MCF 10A (cell line): Measurements from ENCODE around the gene ABHD14A. TPM values are rescaled to one million over a fixed set of nuclear protein-coding genes. Genes with fewer than 3 reads are reported as not detected.
A peak's percentile ranks its signal among the peaks of the same experiment; 100 is the strongest.

Source experiments
- BruUV-seq: library from RNA; stranded (reverse); fragments of 400-500 nt; replicated peaks from 2 replicates; lab custom pipeline; 2021; lab: Mats Ljungman, UMichigan
- CTCF ChIA-PET: fragments of 300-600 bp; sonication (Branson Sonifier 250); formaldehyde crosslinking; extraction: SDS; loops from one replicate; lab custom pipeline; 2021; ENCODE audit warnings: antibody characterized with exemption, inconsistent platforms; lab: Yijun Ruan, JAX
- POLR2A ChIA-PET: fragments of 300-600, 350-650 bp; sonication (Branson Sonifier 250); formaldehyde crosslinking; extraction: SDS; loops from one replicate; lab custom pipeline; 2020; ENCODE audit warnings: antibody characterized with exemption, inconsistent platforms; lab: Yijun Ruan, JAX
- DNase-seq: peaks from one replicate; pipeline ENCODE4 v3.0.0-alpha.2; 2018; ENCODE audit not compliant: unreplicated experiment
- H3K27ac Mint-ChIP-seq: one replicate; pipeline ENCODE4 v1.8.0; 2022; ENCODE audit warnings: mild to moderate bottlenecking, low read depth, mixed read lengths; ENCODE audit not compliant: unreplicated experiment
- H3K27me3 Mint-ChIP-seq: one replicate; pipeline ENCODE4 v1.8.0; 2022; ENCODE audit warnings: mixed read lengths; ENCODE audit not compliant: insufficient read depth, unreplicated experiment
- H3K36me3 Mint-ChIP-seq: one replicate; pipeline ENCODE4 v1.8.0; 2022; ENCODE audit warnings: mild to moderate bottlenecking, moderate library complexity, mixed read lengths; ENCODE audit not compliant: insufficient read depth, unreplicated experiment
- H3K4me1 Mint-ChIP-seq: one replicate; pipeline ENCODE4 v1.8.0; 2022; ENCODE audit warnings: mixed read lengths; ENCODE audit not compliant: insufficient read depth, unreplicated experiment
- H3K4me3 Mint-ChIP-seq: one replicate; pipeline ENCODE4 v1.8.0; 2022; ENCODE audit warnings: mild to moderate bottlenecking, moderate library complexity, mixed read lengths; ENCODE audit not compliant: unreplicated experiment
- H3K9me3 Mint-ChIP-seq: one replicate; pipeline ENCODE4 v1.8.0; 2022; ENCODE audit warnings: mixed read lengths; ENCODE audit not compliant: unreplicated experiment
- CTCF ChIP-seq: fragments of 200-600 bp; IDR thresholded peaks from one replicate; pipeline ENCODE4 v1.8.0; 2022; ENCODE audit warnings: antibody characterized with exemption, mild to moderate bottlenecking; ENCODE audit not compliant: unreplicated experiment
- intact Hi-C: fragments of 100-400 bp; cut with micrococcal nuclease; formaldehyde crosslinking; loops from 2 replicates; pipeline ENCODE4 v1.14.1; 2022
- total RNA-seq: library from RNA; stranded (reverse); gene quantifications from 2 replicates; pipeline ENCODE4 v1.2.3, GENCODE V29; 2022

The ABHD14A gene
- total RNA-seq, 1 experiment from 2014 or later = 8.1 TPM

GRCh38 chr3:51964521-51964920 lies 10.3 kb upstream of the ABHD14A start:
- Mint-ChIP-seq H3K9me3 (no peaks in the 10 kb centered on the region), H3K27ac (no peak overlapping the region), H3K4me3 (no peak overlapping the region), H3K4me1 (peaks cover 10% of the 10 kb centered on the region), H3K36me3 (peaks cover 7% of the 10 kb centered on the region), H3K27me3 (no peaks in the 10 kb centered on the region)
- CTCF ChIA-PET = interaction anchor here (1.0 to 1.7 kb wide), 3 partner anchors 10 to 180 kb away, joined by 3 to 12 read pairs (median 9); partner anchors contain the start of genes ABHD14A, ABHD14B and PARP3
- no peak for DNase-seq
- no peak for TF ChIP-seq CTCF
- POLR2A ChIA-PET = interaction anchor here (1.2 to 2.3 kb wide), 3 partner anchors 22 to 31 kb away, joined by 4 to 10 read pairs (median 5); partner anchors contain the start of genes RPL29 and RRP9
- intact Hi-C loops = no loop called here
- BruUV-seq = no TSS peak

- no peak for TF ChIP-seq CTCF
- H3K27ac Mint-ChIP-seq = peak overlapping the region; percentile 49
- intact Hi-C loops = no loop called here
- ChIA-PET CTCF (interaction anchor here (1.7 kb wide), 1 partner anchor 8 kb away, joined by 12 read pairs; the partner anchor contains the start of genes ABHD14A and ABHD14B), POLR2A (interaction anchor here (2.3 to 6.5 kb wide), 2 partner anchors 17 to 23 kb away, joined by 10 to 37 read pairs; partner anchors contain the start of gene ACY1)
- no peaks in the 10 kb centered on the region for H3K9me3 Mint-ChIP-seq
- H3K4me3 Mint-ChIP-seq = peak overlapping the region; percentile 78
- DNase-seq = no peak
- H3K4me1 Mint-ChIP-seq = peaks cover 10% of the 10 kb centered on the region
- no peaks in the 10 kb centered on the region for H3K27me3 Mint-ChIP-seq
- BruUV-seq = no TSS peak
- H3K36me3 Mint-ChIP-seq = peaks cover 7% of the 10 kb centered on the region
These were observed 8.8 kb upstream of the ABHD14A start for GRCh38 chr3:51966016-51966415.

DNA sequence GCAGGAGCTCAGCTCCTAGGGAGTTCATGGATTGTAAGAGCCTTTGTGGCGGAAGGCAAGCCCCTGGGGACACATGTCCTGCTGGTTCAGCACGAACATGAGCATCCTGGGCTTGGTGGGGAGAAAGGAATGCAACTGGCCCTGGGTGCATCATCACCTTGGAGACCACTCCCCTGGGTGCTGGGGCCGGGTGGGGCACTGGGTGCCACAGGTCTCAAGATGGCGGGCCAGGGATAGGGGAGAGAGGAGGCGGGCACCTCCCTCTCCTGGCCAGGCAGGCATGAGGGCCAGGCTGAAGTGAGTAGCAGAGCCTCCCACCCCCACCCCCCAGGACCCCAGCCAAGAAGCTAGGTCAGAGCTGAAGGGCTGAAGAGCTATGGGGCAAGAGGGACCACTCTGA lies 8.4 kb upstream of the ABHD14A start:
- no peak for DNase-seq
- Mint-ChIP-seq H3K4me3 (peak overlapping the region; percentile 78), H3K27ac (peak overlapping the region; percentile 49), H3K36me3 (peaks cover 11% of the 10 kb centered on the region), H3K9me3 (no peaks in the 10 kb centered on the region), H3K4me1 (peaks cover 10% of the 10 kb centered on the region), H3K27me3 (no peaks in the 10 kb centered on the region)
- POLR2A ChIA-PET = interaction anchor here (0.6 to 6.5 kb wide), 4 partner anchors 15 to 1697 kb away, joined by 4 to 37 read pairs (median 7); partner anchors contain the start of gene ACY1
- TF ChIP-seq CTCF = no peak
- CTCF ChIA-PET = no interaction called here
- intact Hi-C loops = no loop called here
- no TSS peak for BruUV-seq

DNA sequence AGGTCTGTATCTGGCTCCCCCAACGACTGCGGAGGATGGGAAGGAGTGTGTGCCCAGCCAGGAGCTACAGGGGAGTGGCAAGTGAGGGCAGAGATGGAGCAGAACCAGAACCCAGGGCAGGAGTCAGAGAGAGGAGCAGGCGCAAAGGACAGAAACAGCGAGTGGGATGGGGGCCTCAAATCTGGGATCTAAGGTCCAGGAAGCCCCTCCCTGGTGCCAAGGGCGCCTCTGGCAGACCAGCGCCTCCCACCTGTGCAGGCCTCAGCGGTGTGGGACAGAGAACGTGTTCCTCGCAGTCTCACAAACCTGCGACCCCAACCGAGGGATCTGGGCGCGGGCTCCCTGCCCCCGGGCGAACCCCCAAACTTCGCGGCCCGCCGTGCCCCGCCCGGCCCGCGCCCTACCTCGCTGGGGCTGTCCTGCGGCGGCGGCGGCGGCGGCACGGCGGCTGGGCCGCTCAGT lies 7.9 kb upstream of the ABHD14A start:
- BruUV-seq = no TSS peak
- peaks cover 10% of the 10 kb centered on the region for H3K4me1 Mint-ChIP-seq
- H3K4me3 Mint-ChIP-seq = peak overlapping the region; percentile 78
- intact Hi-C loops = no loop called here
- no peaks in the 10 kb centered on the region for H3K9me3 Mint-ChIP-seq
- POLR2A ChIA-PET = interaction anchor here (0.6 to 6.5 kb wide), 6 partner anchors 15 to 1697 kb away, joined by 3 to 37 read pairs (median 4); partner anchors contain the start of genes ACY1, RPL29 and RRP9
- no peak overlapping the region for H3K27ac Mint-ChIP-seq
- no peaks in the 10 kb centered on the region for H3K27me3 Mint-ChIP-seq
- peaks cover 13% of the 10 kb centered on the region for H3K36me3 Mint-ChIP-seq
- no peak for DNase-seq
- CTCF ChIA-PET = interaction anchor here (1.0 kb wide), 1 partner anchor 24 kb away, joined by 3 read pairs; no protein-coding TSS in a partner anchor
- no peak for TF ChIP-seq CTCF
